IMR-90 (cell line): ENCODE results near the gene TMEM43. TPM values are rescaled to one million over a fixed set of nuclear protein-coding genes. Genes with fewer than 3 reads are reported as not detected.
"Not testable (repeated sequence)": the region's sequence is repeated elsewhere in the genome, so short reads cannot be mapped to it uniquely, and the experiment has no call there.

ENCODE experiments used
- ATAC-seq: fragments of 200-7000 bp; cut with Tn5 transposase; 2 replicates; pipeline ENCODE4 v1.9.1; 2020; ENCODE audit warnings: low read depth, mild to moderate bottlenecking, moderate library complexity
- BruUV-seq: library from RNA; stranded (reverse); fragments of 400-500 nt; replicated peaks from 2 replicates; lab custom pipeline; 2021; lab: Mats Ljungman, UMichigan
- CTCF ChIA-PET: fragments of 300-600 bp; formaldehyde crosslinking; extraction: SDS; loops from one replicate; lab custom pipeline; 2021; ENCODE audit warnings: antibody characterized with exemption; lab: Yijun Ruan, JAX
- POLR2A ChIA-PET: fragments of 300-600 bp; sonication (Branson Sonifier 250); formaldehyde crosslinking; loops from one replicate; lab custom pipeline; 2022; ENCODE audit warnings: antibody characterized with exemption; ENCODE audit not compliant: unreplicated experiment; lab: Charles Lee
- DNase-seq: peaks from one replicate; pipeline ENCODE4 v3.0.0; 2013
- H2AFZ ChIP-seq: replicated peaks from 2 replicates; pipeline ENCODE3; 2013; ENCODE audit warnings: low read length, mild to moderate bottlenecking; ENCODE audit not compliant: poor library complexity
- H2AK5ac ChIP-seq: 2 replicates; pipeline ENCODE4 v1.6.1; 2013; ENCODE audit warnings: low read depth, low read length, inconsistent platforms
- H2AK9ac ChIP-seq: replicated peaks from 2 replicates; pipeline ENCODE3; 2013; ENCODE audit warnings: mild to moderate bottlenecking, low read depth, low read length, moderate library complexity; ENCODE audit not compliant: poor library complexity
- H2BK120ac ChIP-seq: 2 replicates; pipeline ENCODE4 v1.6.1; 2013; ENCODE audit warnings: low read depth, low read length, inconsistent platforms
- H2BK15ac ChIP-seq: 3 replicates; pipeline ENCODE4 v1.6.1; 2013; ENCODE audit warnings: low read depth, low read length, inconsistent platforms
- H2BK20ac ChIP-seq: 2 replicates; pipeline ENCODE4 v1.6.1; 2013; ENCODE audit warnings: low read depth, mild to moderate bottlenecking, inconsistent platforms, low read length, moderate library complexity
- H2BK5ac ChIP-seq: 2 replicates; pipeline ENCODE4 v1.6.1; 2013; ENCODE audit warnings: mild to moderate bottlenecking, low read depth, low read length, inconsistent platforms; ENCODE audit not compliant: poor library complexity, severe bottlenecking
- H3K14ac ChIP-seq: replicated peaks from 2 replicates; pipeline ENCODE4 v1.6.1; 2013; ENCODE audit warnings: low read depth, low read length, inconsistent platforms
- H3K18ac ChIP-seq: 2 replicates; pipeline ENCODE4 v1.6.1; 2013; ENCODE audit warnings: low read depth, low read length, control low read depth
- H3K23ac ChIP-seq: 2 replicates; pipeline ENCODE4 v1.6.1; 2013; ENCODE audit warnings: low read depth, low read length, inconsistent platforms
- H3K27ac ChIP-seq: 2 replicates; pipeline ENCODE4 v1.5.1; 2013; ENCODE audit warnings: mild to moderate bottlenecking, control low read depth, low read length; ENCODE audit not compliant: insufficient read depth
- H3K27me3 ChIP-seq: 2 replicates; pipeline ENCODE4 v1.6.1; 2013; ENCODE audit warnings: low read length; ENCODE audit not compliant: control insufficient read depth, insufficient read depth
- H3K36me3 ChIP-seq: 2 replicates; pipeline ENCODE4 v1.6.1; 2013; ENCODE audit warnings: low read length, mixed read lengths; ENCODE audit not compliant: control insufficient read depth, insufficient read depth
- H3K4ac ChIP-seq: 2 replicates; pipeline ENCODE4 v1.6.1; 2013; ENCODE audit warnings: low read depth, low read length, inconsistent platforms
- H3K4me1 ChIP-seq: 2 replicates; pipeline ENCODE4 v1.6.1; 2013; ENCODE audit warnings: low read length, mixed read lengths; ENCODE audit not compliant: control insufficient read depth, insufficient read depth
- H3K4me2 ChIP-seq: 2 replicates; pipeline ENCODE4 v1.6.1; 2013; ENCODE audit warnings: low read depth, mild to moderate bottlenecking, control low read depth, low read length, moderate library complexity
- H3K4me3 ChIP-seq: 2 replicates; pipeline ENCODE4 v1.5.1; 2013; ENCODE audit warnings: low read depth, mild to moderate bottlenecking, control low read depth, low read length, moderate library complexity; ENCODE audit not compliant: insufficient read depth
- H3K56ac ChIP-seq: 2 replicates; pipeline ENCODE4 v1.6.1; 2013; ENCODE audit warnings: low read length, inconsistent platforms; ENCODE audit not compliant: insufficient read depth; ENCODE audit errors: extremely low read depth
- H3K79me1 ChIP-seq, 2 experiments: 2 replicates each; pipeline ENCODE4 v1.6.1; 2013; ENCODE audit warnings: low read length in 2 of 2, inconsistent platforms in 1 of 2, low read depth in 1 of 2
- H3K9ac ChIP-seq: 2 replicates; pipeline ENCODE4 v1.6.1; 2013; ENCODE audit warnings: low read depth, low read length, control low read depth
- H3K9me1 ChIP-seq: 2 replicates; pipeline ENCODE4 v1.6.1; 2013; ENCODE audit warnings: low read length, inconsistent platforms; ENCODE audit not compliant: insufficient read depth
- H3K9me3 ChIP-seq: 2 replicates; pipeline ENCODE4 v1.6.1; 2013; ENCODE audit warnings: low read length; ENCODE audit not compliant: control insufficient read depth, insufficient read depth
- H4K20me1 ChIP-seq: 2 replicates; pipeline ENCODE4 v1.6.1; 2013; ENCODE audit warnings: low read length, inconsistent platforms; ENCODE audit not compliant: insufficient read depth
- H4K5ac ChIP-seq: 2 replicates; pipeline ENCODE4 v1.6.1; 2013; ENCODE audit warnings: mild to moderate bottlenecking, low read depth, low read length, control low read depth
- H4K8ac ChIP-seq, 2 experiments: 2 replicates each; pipeline ENCODE4 v1.6.1; 2013; ENCODE audit warnings: low read depth in 2 of 2, low read length in 2 of 2, control low read depth in 1 of 2, inconsistent platforms in 1 of 2
- H4K91ac ChIP-seq: 2 replicates; pipeline ENCODE4 v1.6.1; 2013; ENCODE audit warnings: low read depth, low read length, inconsistent platforms; ENCODE audit not compliant: insufficient read depth
- WGBS, 2 experiments: methylation state at CpG; one replicate each; pipeline versions ENCODE4 v1.1.5 to v1.1.7; 2013; ENCODE audit warnings: missing lambda C conversion rate in 2 of 2; ENCODE audit not compliant: insufficient read length in 1 of 2; ENCODE audit errors: extremely low coverage in 2 of 2; 5-methylcytosine and 5-hydroxymethylcytosine counted together
- dilution Hi-C: fragments of 300-500 bp; cut with HindIII; formaldehyde crosslinking; loops from one replicate; pipeline ENCODE4 v1.14.3; 2018; ENCODE audit warnings: low sequenced_read_pairs; ENCODE audit not compliant: unreplicated experiment
- in situ Hi-C: fragments of 300-500 bp; cut with MboI; formaldehyde crosslinking; loops from 3 replicates; pipeline ENCODE4 v1.14.3; 2019; ENCODE audit warnings: low sequenced_read_pairs, inconsistent platforms, mixed read lengths
- intact Hi-C: fragments of 100-400 bp; cut with micrococcal nuclease; formaldehyde crosslinking; loops from 2 replicates; pipeline ENCODE4 v1.10.0; 2022
- polyA plus RNA-seq, 3 experiments: library from polyadenylated mRNA; depleted of rRNA; stranded (reverse); fragments of >200 nt; gene quantifications; 2 replicates each; pipeline ENCODE4 v1.2.3, GENCODE V29; 2012; ENCODE audit warnings: low replicate concordance in 1 of 3
- total RNA-seq: library from RNA; depleted of rRNA; stranded (reverse); fragments of >200 nt; gene quantifications from 2 replicates; pipeline ENCODE4 v1.2.3, GENCODE V29; 2012

TMEM43 gene
- total and polyA plus RNA-seq, 2 of the 4 experiments (the other 2 are of a cell fraction) = 109 to 114 TPM

DNA sequence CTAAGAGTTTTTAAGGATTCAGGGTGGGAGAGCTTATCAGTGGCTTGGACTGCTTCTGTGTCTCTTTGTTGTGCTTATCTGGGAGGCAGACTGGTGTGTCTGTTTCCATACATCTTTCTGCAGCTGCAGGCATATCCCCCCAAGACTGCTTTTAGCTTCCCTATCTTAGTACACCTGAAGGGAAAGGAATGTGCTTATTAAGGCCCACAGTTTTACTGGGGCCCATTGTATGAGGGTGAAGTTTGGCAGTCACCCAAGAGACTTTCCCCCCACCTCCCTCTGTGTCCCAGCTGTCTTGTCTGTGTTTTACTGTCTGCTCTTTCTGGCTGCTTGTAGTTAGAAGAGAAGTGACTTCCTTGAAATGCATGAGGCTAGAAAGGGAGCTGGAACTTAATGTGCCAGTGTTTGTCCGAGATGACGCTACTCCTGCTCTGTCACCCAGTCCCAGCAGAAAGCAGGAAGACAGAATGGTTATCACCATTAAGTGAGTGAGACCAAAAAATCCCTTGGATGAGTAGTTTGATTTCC lies 3.9 kb upstream of the TMEM43 start:
- dilution Hi-C loops, ATAC-seq, H3K4me2 ChIP-seq, H3K27me3 ChIP-seq, H2BK5ac ChIP-seq, H2BK20ac ChIP-seq, POLR2A ChIA-PET, H3K9ac ChIP-seq, H4K20me1 ChIP-seq, H3K4me3 ChIP-seq, BruUV-seq, H2AK5ac ChIP-seq, H4K5ac ChIP-seq, H3K9me3 ChIP-seq, H3K23ac ChIP-seq, H3K4ac ChIP-seq, DNase-seq, H4K8ac ChIP-seq, H3K36me3 ChIP-seq, H2BK120ac ChIP-seq, H2AFZ ChIP-seq, H3K14ac ChIP-seq, H4K91ac ChIP-seq, H3K27ac ChIP-seq, H2AK9ac ChIP-seq, H3K18ac ChIP-seq, H2BK15ac ChIP-seq, CTCF ChIA-PET, H3K56ac ChIP-seq: not testable (repeated sequence)
- no CpG with 5 or more reads among the region's 2 CpGs for WGBS, 2 experiments
- H3K4me1 ChIP-seq = peaks cover 11% of the 10 kb centered on the region
- intact Hi-C loops = loop anchor here (5.0 kb wide), 1 partner anchor 464 kb away; no protein-coding TSS in a partner anchor
- H3K9me1 ChIP-seq = peaks cover 12% of the 10 kb centered on the region; the same call in 1 of the 2 replicates
- in situ Hi-C loops = loop anchor here (25.0 kb wide), 2 partner anchors 234 to 634 kb away; partner anchors contain the start of genes HDAC11 and WNT7A
- H3K79me1 ChIP-seq = peaks cover 30 to 41% of the 10 kb centered on the region in 2 experiments
